Skin epidermis (tissue), 12 donors: Measurements from ENCODE around the gene EVPL.
"Not testable (repeated sequence)": the region's sequence is repeated elsewhere in the genome, so short reads cannot be mapped to it uniquely, and the experiment has no call there.

Source experiments
- H3K27ac ChIP-seq, 21 experiments: fragments of 200-600 bp; sonication (generic) in 11 of 21; one replicate each; pipeline ENCODE4 v1.5.0; 2020; ENCODE audit warnings: mild to moderate bottlenecking in 3 of 21, inconsistent platforms in 2 of 21, moderate library complexity in 2 of 21
- H3K4me3 ChIP-seq, 7 experiments: fragments of 200-600 bp; sonication (generic) in 2 of 7; one replicate each; pipeline ENCODE4 v1.5.0; 2020; ENCODE audit warnings: inconsistent platforms in 2 of 7, mild to moderate bottlenecking in 2 of 7, moderate library complexity in 1 of 7

Gene EVPL

DNA sequence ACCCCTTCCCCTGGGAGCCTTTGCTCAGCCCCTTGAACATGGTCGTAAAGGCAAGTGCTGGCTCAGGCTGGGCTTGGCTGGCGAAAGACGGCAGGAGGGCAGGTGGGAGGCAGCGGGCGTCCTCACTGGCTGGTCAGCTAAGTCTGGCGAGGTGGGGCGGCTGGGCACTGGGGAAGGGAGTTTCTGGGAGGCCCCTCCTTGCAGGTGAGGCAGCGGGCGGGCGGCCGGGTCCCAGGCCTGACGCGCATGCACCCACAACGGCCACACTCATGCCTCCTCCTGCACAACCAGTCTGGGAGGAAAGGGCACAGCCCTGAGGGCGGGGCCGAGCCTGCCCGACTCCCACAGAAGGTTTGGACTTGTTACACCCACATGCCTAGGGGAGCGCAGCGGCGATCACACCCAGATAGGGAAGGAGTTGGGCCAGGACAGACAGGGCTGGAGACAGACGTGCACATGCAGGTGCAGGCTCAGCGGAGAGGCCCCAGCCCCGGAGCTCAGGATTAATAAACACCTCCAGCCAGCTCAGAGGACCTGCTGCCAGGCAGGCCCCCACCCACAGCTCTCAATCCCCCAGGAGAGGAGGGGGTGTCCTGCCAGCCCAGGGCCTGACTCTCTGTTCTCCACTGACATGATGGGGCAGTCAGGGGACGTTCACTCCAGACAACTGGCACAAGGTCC is at the start of gene EVPL:
Gene EVPL, minus strand, starts transcription at position 148 of the 681 bp plus-strand sequence. Its CDS starts 108 bp downstream, at position 40.
- H3K4me3 ChIP-seq: peak within 1 kb of the TSS; percentile 27 to 51 (median 46)
- H3K27ac ChIP-seq: peak within 1 kb of the TSS; percentile 31 to 93 (median 87)

DNA sequence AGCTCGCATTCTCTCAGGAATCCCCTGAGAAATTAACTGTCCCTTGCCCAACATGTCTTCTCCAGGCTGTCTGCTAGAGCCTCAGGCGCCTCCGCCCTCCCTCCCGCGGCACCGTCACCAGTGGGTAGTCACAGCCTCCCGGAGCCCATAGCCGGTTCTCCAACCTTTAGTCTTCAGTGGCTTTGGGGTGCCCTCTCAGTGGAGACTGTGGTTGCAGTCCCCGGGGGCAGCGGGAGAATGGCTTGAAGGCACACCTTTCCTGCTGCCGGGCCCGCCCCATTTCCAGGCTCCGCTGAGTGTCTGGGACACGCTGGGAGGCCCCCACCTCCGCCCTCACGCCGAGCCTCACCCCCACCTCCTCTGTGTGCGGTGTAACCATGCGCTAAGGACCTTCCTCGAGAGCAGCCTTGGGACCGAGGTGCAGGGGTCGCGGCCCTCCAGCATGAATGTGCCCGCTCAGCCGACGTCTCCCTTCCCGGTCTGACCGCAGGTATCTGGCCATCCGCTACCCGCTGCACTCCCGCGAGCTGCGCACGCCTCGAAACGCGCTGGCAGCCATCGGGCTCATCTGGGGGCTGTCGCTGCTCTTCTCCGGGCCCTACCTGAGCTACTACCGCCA is 49.1 kb upstream of the EVPL start:
- Histone ChIP-seq H3K4me3 (peak overlapping the region in 2 of 7 experiments; percentile 6 to 10), H3K27ac (no peak overlapping the region)

DNA sequence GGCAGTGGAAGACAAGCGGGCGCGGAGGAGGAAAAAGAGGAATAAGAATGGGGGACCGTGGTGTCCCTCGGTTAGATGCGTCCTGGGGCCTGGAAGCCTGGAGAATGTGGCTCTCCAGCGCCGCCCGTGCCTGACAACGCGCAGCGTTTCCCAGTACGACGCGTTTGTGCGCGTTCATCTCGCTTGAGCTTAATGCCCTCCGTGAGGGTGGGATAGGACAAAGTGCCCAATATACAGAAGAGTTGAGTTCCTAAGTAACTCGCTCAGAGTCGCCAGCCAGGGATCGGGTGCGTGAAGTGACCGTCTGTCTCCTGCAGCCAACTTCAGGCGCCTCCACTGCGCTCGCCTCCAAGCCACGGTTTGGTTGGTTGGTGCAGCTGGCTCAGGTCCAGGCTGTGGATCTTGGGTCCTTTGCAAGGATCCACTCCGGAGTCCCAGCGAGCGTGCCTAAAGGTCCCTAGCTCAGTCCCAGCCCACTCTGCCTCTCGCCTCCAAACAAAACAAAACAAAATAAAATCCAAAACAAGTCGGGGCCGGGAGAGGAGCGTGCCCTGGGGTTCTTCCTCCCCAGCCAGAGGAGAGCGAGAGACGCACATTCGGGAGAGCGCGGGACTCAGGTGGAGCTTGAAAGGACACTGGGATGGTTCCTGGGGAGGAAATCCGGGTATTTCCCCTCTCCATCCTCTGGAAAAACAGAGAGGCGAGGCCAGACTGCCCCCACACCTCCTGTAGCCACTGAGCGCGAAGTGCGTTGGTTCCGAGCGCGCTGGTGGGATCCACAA is 48.4 kb upstream of the EVPL start:
- Histone ChIP-seq H3K27ac (no peak overlapping the region), H3K4me3 (peak overlapping the region in 1 of 7 experiments; percentile 24)

- H3K27ac ChIP-seq: no peak within 1 kb of the TSS
- H3K4me3 ChIP-seq: peak within 1 kb of the TSS in 2 of 7 experiments; percentile 1 to 24
Measured at GRCh38 chr17:76074390-76075363, 47.6 kb upstream of the EVPL start, which contains the start of gene GALR2. GALR2 (plus strand) TSS chr17:76074781; CDS start chr17:76074884, 103 bp downstream.

GRCh38 chr17:76072148-76072858 is 45.2 kb upstream of the EVPL start, which contains the start of gene SRP68:
SRP68 (minus strand) TSS chr17:76072517; CDS start chr17:76072491, 26 bp downstream.
- peak within 1 kb of the TSS in 20 of 21 experiments; percentile 72 to 94 (median 86) for H3K27ac ChIP-seq

DNA sequence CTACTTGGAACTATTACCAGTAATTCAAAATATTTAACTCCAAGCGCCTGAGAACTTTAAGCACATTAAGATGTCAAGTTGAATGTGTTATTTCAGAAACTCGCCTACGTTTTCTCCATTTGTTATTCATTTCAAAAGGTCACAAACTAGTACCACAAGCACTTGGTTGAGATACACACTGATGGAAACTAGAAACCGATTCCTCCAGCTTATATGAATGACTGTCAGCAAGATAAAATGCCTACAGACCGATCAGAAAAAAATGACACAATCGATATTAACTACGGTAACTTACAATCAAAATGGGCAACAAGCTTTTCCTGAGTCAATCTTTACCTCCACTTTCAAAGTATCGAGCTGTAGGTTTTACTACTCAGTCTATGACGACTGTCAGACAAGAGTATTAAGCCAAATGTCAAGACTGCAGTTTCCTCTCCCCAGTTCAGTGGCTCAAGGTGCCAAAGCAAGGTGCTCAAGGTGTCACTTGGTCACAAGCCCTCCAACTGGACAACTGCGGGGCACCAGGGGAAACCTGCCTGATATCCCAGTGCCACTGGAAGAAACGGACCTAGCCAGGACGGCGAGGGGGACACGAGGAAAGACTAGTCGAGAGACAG is 44.5 kb upstream of the EVPL start:
- H3K4me3 ChIP-seq: peak overlapping the region; percentile 60 to 94 (median 83)
- H3K27ac ChIP-seq: peak overlapping the region in 20 of 21 experiments; percentile 72 to 94 (median 86)

More at GRCh38 chr17:76072148-76072858, 45.2 kb upstream of the EVPL start, which contains the start of gene SRP68:
- H3K4me3 ChIP-seq: peak within 1 kb of the TSS; percentile 60 to 94 (median 83)

DNA sequence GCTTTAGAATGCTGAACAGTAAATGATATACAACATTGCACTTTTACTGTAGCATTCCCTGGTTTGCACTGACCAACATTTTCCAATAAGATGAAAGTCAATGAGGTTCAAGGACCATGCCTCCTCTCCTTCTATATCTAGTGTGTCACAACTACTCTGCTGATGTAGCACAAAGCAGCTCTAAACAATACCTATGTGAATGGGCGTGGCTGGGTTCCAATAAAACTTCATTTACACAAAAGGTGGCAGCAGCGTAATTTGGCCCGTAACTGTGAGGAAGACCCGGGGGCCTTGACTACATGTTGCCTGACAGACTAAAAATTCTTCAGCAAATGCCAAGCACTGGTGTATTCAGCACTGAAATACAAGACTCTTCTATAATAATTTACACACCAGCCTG is 38.7 kb upstream of the EVPL start:
- Histone ChIP-seq H3K27ac (no peak overlapping the region), H3K4me3 (no peak overlapping the region)

DNA sequence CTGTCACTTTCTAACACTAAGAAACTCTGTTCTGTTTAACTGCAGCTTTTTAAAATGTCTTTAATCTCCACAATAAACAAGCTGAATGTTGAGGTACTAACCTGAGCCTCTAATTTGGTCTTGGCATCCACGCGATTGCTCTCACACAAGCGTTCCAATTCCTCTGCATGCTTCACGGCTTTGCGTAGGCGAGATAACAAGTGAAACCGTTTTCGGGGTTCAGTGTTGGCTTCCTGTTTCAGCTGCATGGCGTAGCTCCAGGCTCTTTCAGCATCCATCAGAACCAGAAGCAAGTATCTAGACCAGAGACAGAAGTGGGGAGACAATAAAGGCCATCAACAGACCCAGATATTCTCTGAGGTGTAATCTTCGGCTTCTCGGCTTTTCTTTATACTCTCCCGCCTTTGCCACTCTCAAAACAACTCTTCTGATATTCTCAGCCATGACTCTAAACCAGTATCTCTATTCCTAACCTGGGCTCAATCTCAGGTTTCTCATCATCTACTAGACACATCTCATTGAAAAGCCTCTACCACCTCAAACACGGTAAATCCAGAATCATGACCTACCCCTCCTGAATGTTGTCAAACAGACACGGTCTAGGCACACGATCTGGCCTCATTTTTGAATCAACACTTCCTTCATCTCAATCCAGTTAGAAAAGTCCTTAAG is 36.9 kb upstream of the EVPL start:
- Histone ChIP-seq H3K27ac (peak overlapping the region in 4 of 21 experiments; percentile 2 to 66 (median 14)), H3K4me3 (no peak overlapping the region)

GRCh38 chr17:76058264-76058663 is 31.2 kb upstream of the EVPL start:
- H3K4me3 ChIP-seq, H3K27ac ChIP-seq: not testable (repeated sequence)

GRCh38 chr17:76056882-76057281 is 29.8 kb upstream of the EVPL start:
- peak overlapping the region in 1 of 21 experiments; percentile 19 for H3K27ac ChIP-seq
- no peak overlapping the region for H3K4me3 ChIP-seq

DNA sequence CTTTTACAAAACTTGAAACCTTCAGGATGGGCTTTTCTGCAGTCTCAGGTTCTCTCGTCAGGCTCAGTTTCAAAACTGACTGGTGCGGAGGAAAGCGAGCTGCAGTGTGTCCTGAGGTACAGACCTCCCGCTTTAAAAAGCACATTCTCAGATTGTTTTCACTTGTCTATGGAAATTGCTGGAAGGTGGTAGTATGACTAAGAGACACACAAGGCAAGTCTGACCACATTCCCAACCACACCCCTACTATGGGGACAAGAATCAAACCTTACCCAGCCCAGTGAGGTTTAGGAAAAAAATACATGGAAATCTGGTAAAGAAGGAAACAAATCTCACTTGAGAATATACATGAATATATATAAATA is 27.0 kb upstream of the EVPL start:
- H3K27ac ChIP-seq: peak overlapping the region in 20 of 21 experiments; percentile 37 to 90 (median 79)
- H3K4me3 ChIP-seq: no peak overlapping the region

DNA sequence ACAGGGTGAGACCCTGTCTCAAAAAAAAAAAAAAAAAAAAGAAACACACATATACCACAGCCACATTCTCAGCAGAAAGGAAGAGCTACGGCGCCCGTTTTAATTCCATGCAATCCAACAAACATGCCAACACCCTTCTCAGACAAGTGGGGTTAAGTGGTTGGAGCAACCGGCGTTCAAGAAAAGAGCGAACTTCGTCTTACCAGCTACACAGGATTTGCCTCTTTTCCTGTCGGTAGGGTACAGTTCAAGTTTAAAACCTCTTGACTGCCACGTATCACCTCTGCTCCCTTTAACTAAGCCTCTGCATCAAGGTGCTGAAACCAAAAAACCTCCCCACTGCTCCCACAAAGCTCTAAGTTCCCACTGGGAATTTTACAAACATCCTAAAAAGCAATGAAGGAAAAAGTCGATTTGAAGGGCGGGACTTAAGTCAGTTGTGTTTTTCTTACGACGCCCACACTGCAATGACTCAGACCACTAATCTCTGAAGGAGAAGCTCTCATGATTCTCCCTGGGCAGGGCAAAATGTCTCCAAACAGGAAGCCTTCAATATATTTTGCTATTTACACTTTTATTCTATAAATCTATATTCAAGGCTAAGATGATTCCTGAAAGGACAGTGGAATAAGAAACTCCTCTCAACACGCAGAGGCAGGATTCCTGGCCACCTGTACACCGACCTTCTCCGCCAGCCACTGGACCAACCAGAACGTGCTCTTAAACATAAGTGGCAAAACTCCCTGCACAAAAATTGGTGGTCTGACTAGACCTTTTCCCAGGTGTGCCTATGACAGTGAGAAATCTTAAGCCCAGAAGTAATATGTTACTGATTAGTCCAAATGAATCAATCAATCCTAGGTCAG is 26.4 kb upstream of the EVPL start:
- peak overlapping the region in 4 of 7 experiments; percentile 11 to 30 (median 12) for H3K4me3 ChIP-seq
- H3K27ac ChIP-seq: peak overlapping the region in 20 of 21 experiments; percentile 37 to 90 (median 79)

GRCh38 chr17:76051561-76051960 is 24.5 kb upstream of the EVPL start:
- H3K27ac ChIP-seq: peak overlapping the region in 7 of 21 experiments; percentile 0 to 67 (median 37)

GRCh38 chr17:76050538-76051467 is 23.7 kb upstream of the EVPL start:
- Histone ChIP-seq H3K4me3 (no peak overlapping the region), H3K27ac (peak overlapping the region in 12 of 21 experiments; percentile 5 to 67 (median 29))

More at GRCh38 chr17:76051561-76051960, 24.5 kb upstream of the EVPL start:
- H3K4me3 ChIP-seq: no peak overlapping the region
